GM12878 (cell line): ENCODE results near the gene KDM5B. TPM values are rescaled to one million over a fixed set of nuclear protein-coding genes. Genes with fewer than 3 reads are reported as not detected.

Experiments used
- ATAC-seq: fragments of 200-7000 bp; cut with Tn5 transposase; 3 replicates; pipeline ENCODE4 v1.9.1; 2020; ENCODE audit warnings: mild to moderate bottlenecking, moderate library complexity
- BruUV-seq: library from RNA; stranded (reverse); fragments of 400-500 nt; replicated peaks from 2 replicates; lab custom pipeline; 2021; lab: Mats Ljungman, UMichigan
- CTCF ChIA-PET: fragments of 300-600 bp; sonication (Branson Sonifier 250); formaldehyde crosslinking; extraction: SDS; loops from one replicate; lab custom pipeline; 2021; ENCODE audit warnings: inconsistent platforms; lab: Yijun Ruan, JAX
- POLR2A ChIA-PET: fragments of 350-600 bp; formaldehyde crosslinking; extraction: SDS; loops from one replicate; lab custom pipeline; 2021; ENCODE audit warnings: inconsistent platforms; lab: Charles Lee
- RAD21 ChIA-PET: fragments of 300-600 bp; sonication (Branson Sonifier 250); formaldehyde crosslinking; loops from one replicate; lab custom pipeline; 2023; ENCODE audit warnings: antibody characterized with exemption; ENCODE audit not compliant: unreplicated experiment; lab: Charles Lee
- SMC1A ChIA-PET: fragments of 300-600 bp; sonication (Branson Sonifier 250); formaldehyde crosslinking; loops from one replicate; lab custom pipeline; 2023; ENCODE audit not compliant: unreplicated experiment, uncharacterized antibody; lab: Charles Lee
- DNase-seq: peaks from one replicate; pipeline ENCODE4 v3.0.0-alpha.2; 2011; ENCODE audit warnings: low read depth, low spot score
- FAIRE-seq: peaks from 3 replicates; lab custom pipeline; 2011; peaks lifted over from hg19 to GRCh38; lab: Jason Lieb, UNC
- H2AFZ ChIP-seq: 2 replicates; pipeline ENCODE4 v1.6.0; 2011; ENCODE audit warnings: low read depth, low read length, control low read depth; ENCODE audit not compliant: control insufficient read depth
- H3K27ac ChIP-seq: 2 replicates; pipeline ENCODE4 v1.5.1; 2011; ENCODE audit warnings: control low read depth; ENCODE audit not compliant: control insufficient read depth, insufficient read depth
- H3K27me3 ChIP-seq, 2 experiments: replicated peaks in 1 of 2; 2 replicates each; pipeline versions ENCODE4 v1.6.0 to v1.6.1; 2011; ENCODE audit warnings: low read length in 1 of 2; ENCODE audit not compliant: control insufficient read depth in 2 of 2, insufficient read depth in 2 of 2
- H3K36me3 ChIP-seq, 2 experiments: 2 replicates each; pipeline ENCODE4 v1.5.1; 2011; ENCODE audit warnings: low read length in 1 of 2; ENCODE audit not compliant: control insufficient read depth in 2 of 2, insufficient read depth in 2 of 2
- H3K4me1 ChIP-seq: 2 replicates; pipeline ENCODE4 v1.6.1; 2011; ENCODE audit warnings: mild to moderate bottlenecking, low read length, moderate library complexity, mixed read lengths; ENCODE audit not compliant: control insufficient read depth, insufficient read depth
- H3K4me2 ChIP-seq: 2 replicates; pipeline ENCODE4 v1.6.0; 2011; ENCODE audit warnings: control low read depth; ENCODE audit not compliant: control insufficient read depth, insufficient read depth
- H3K4me3 ChIP-seq: fragments of 200-600 bp; sonication (generic); 2 replicates; pipeline ENCODE4 v1.5.1; 2016
- H3K79me2 ChIP-seq: 2 replicates; pipeline ENCODE4 v1.6.0; 2011; ENCODE audit warnings: low read length; ENCODE audit not compliant: control insufficient read depth, insufficient read depth
- H3K9ac ChIP-seq: 2 replicates; pipeline ENCODE4 v1.8.0; 2011; ENCODE audit warnings: low read length, control low read depth, mixed read lengths; ENCODE audit not compliant: control insufficient read depth, insufficient read depth
- H3K9me3 ChIP-seq: replicated peaks from 3 replicates; pipeline ENCODE4 v1.5.1; 2011; ENCODE audit warnings: mild to moderate bottlenecking, low read length; ENCODE audit not compliant: control insufficient read depth, insufficient read depth
- H4K20me1 ChIP-seq: 2 replicates; pipeline ENCODE4 v1.6.0; 2011; ENCODE audit not compliant: control insufficient read depth, insufficient read depth
- HDAC2 ChIP-seq: fragments of 200-600 bp; sonication (generic); IDR thresholded peaks from 2 replicates; pipeline ENCODE4 v1.6.1; 2017
- MEF2B ChIP-seq: fragments of 450-650 bp; IDR thresholded peaks from 2 replicates; pipeline ENCODE4 v1.6.1; 2018; ENCODE audit warnings: mild to moderate bottlenecking, moderate library complexity; ENCODE audit not compliant: partially characterized antibody, poor library complexity, severe bottlenecking
- MTA3 ChIP-seq: IDR thresholded peaks from 2 replicates; pipeline ENCODE4 v1.6.1; 2012; ENCODE audit warnings: low read length, inconsistent platforms, borderline replicate concordance
- NFXL1 ChIP-seq: fragments of 450-650 bp; IDR thresholded peaks from 2 replicates; pipeline ENCODE4 v1.6.1; 2017; ENCODE audit warnings: antibody characterized with exemption, mild to moderate bottlenecking, borderline replicate concordance
- PAX8 ChIP-seq: fragments of 450-650 bp; IDR thresholded peaks from 2 replicates; pipeline ENCODE4 v1.6.1; 2017; ENCODE audit warnings: mild to moderate bottlenecking, moderate library complexity
- WRNIP1 ChIP-seq: IDR thresholded peaks from 2 replicates; pipeline ENCODE4 v1.6.1; 2011; ENCODE audit warnings: low read depth, low read length, improper control_type of control experiment, borderline replicate concordance
- ZNF592 ChIP-seq: fragments of 450-650 bp; IDR thresholded peaks from 2 replicates; pipeline ENCODE4 v1.6.1; 2017; ENCODE audit warnings: mild to moderate bottlenecking, moderate library complexity
- WGBS: methylation state at CpG from one replicate; pipeline ENCODE4 v1.1.6; 2016; ENCODE audit warnings: low lambda C conversion rate; ENCODE audit not compliant: insufficient replicate concordance, insufficient coverage; ENCODE audit errors: missing lambda C conversion rate; 5-methylcytosine and 5-hydroxymethylcytosine counted together
- in situ Hi-C: fragments of 300-500 bp; cut with MboI; formaldehyde crosslinking; loops from 9 replicates; pipeline ENCODE4 v1.14.3; 2018; ENCODE audit warnings: mixed read lengths
- intact Hi-C: fragments of 100-400 bp; cut with micrococcal nuclease; formaldehyde crosslinking; loops from one replicate; pipeline ENCODE4 v1.14.2; 2022; ENCODE audit not compliant: unreplicated experiment
- polyA plus RNA-seq, 11 experiments: library from polyadenylated mRNA; depleted of rRNA in 4 of 11; unstranded in 6 of 11; stranded (reverse) in 5 of 11; fragments of >200 nt; fragmentation: Nextera tagmentation in 4 of 11; fragmentation: Illumina TruSeq in 1 of 11; extraction: Ambion mirVana in 4 of 11; extraction: Trizol in 1 of 11; gene quantifications; 1 replicate in 1 of 11; 2 replicates in 10 of 11; pipeline versions ENCODE4 v1.2.1 to v1.2.3, GENCODE V29; 2011 to 2016; ENCODE audit warnings: inconsistent platforms in 2 of 11, missing spikeins in 2 of 11, low read depth in 1 of 11
- total RNA-seq, 4 experiments: library from RNA; depleted of rRNA in 3 of 4; stranded (reverse); fragments of >200 nt in 3 of 4; fragmentation: Illumina TruSeq in 1 of 4; extraction: Trizol in 1 of 4; gene quantifications; 2 replicates each; pipeline versions ENCODE4 v1.2.1 to v1.2.3, GENCODE V29; 2013 to 2021

The KDM5B gene
- total and polyA plus RNA-seq, 10 of the 15 experiments (the other 5 are each of a cell fraction or from before 2014, with no cell fraction given), result 1.7 to 26.6 (median 8.1) TPM

- TF ChIP-seq ZNF592 (no peak), HDAC2 (no peak), MTA3 (no peak), WRNIP1 (no peak), NFXL1 (no peak), PAX8 (no peak)
- TF ChIP-seq, all 136 proteins: peak for 0
Observed at GRCh38 chr1:202818819-202819218, 10.6 kb upstream of the KDM5B start (continued).

DNA sequence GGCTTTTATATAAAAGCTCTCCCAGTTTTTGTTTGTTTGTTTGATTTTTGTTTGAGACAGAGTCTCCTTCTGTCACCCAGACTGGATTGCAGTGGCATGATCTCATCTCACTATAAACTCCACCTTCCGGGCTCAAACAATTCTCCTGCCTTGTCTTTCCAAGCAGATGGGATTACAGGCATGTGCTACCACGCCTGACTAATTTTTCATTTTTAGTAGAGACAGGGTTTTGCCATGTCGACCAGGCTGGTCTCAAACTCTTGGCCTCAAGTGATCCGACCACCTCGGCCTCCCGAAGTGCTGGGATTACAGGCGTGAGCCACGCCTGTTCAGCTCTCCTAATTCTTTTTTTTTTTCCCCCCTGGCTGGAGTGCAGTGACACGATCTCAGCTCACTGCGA is 6.9 kb upstream of the KDM5B start:
- no peak for ATAC-seq
- WGBS, result 9% methylated on average over 10 of the region's 10 CpGs
- POLR2A ChIA-PET, result no interaction called here
- no peaks in the 10 kb centered on the region for H3K79me2 ChIP-seq
- no peak overlapping the region for H3K4me2 ChIP-seq
- RAD21 ChIA-PET, result no interaction called here
- no peaks in the 10 kb centered on the region for H3K9me3 ChIP-seq
- no peaks in the 10 kb centered on the region for H4K20me1 ChIP-seq
- SMC1A ChIA-PET, result interaction anchor here (0.6 to 1.4 kb wide), 3 partner anchors 9 to 14 kb away, joined by 3 to 5 read pairs (median 3); no protein-coding TSS in a partner anchor
- BruUV-seq, result no TSS peak
- no peak for FAIRE-seq
- H3K4me1 ChIP-seq, result peaks cover 3% of the 10 kb centered on the region; the same call in 1 of the 2 replicates
- no peak overlapping the region for H3K9ac ChIP-seq
- in situ Hi-C loops (no loop called here), intact Hi-C loops (no loop called here)
- CTCF ChIA-PET, result no interaction called here
- no peak for TF ChIP-seq MEF2B
- no peak overlapping the region for H2AFZ ChIP-seq
- no peak overlapping the region for H3K27ac ChIP-seq
- H3K4me3 ChIP-seq, result no peak overlapping the region
- H3K36me3 ChIP-seq, result no peaks in the 10 kb centered on the region
- no peak for DNase-seq
- H3K27me3 ChIP-seq, result no peaks in the 10 kb centered on the region; a peak in 3 of 4 replicates
